Measurements from ENCODE around the gene AOPEP.
"Not testable (repeated sequence)": the region's sequence is repeated elsewhere in the genome, so short reads cannot be mapped to it uniquely, and the experiment has no call there.

The AOPEP gene

DNA sequence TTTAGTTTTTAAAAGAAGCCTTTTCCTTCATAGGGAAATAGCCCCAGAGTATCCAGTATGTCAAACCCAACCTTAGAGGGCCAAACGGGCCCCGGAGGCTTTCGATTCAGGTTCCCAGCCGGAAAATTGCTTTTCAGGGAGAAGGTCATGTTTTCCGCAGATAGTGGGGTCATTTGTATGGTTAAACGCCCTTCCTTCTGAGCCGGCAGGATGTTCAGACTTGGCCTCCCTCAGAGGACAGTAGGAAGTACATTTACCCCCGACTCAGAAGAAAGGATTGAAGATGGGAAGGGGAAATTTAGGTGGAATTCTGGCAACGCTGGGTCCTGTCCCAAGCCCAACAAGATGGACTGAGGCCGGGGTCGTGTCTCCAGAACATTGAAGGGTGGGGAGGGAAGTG lies 195.2 kb downstream of the AOPEP start:
- DNase-seq, result no peak

DNA sequence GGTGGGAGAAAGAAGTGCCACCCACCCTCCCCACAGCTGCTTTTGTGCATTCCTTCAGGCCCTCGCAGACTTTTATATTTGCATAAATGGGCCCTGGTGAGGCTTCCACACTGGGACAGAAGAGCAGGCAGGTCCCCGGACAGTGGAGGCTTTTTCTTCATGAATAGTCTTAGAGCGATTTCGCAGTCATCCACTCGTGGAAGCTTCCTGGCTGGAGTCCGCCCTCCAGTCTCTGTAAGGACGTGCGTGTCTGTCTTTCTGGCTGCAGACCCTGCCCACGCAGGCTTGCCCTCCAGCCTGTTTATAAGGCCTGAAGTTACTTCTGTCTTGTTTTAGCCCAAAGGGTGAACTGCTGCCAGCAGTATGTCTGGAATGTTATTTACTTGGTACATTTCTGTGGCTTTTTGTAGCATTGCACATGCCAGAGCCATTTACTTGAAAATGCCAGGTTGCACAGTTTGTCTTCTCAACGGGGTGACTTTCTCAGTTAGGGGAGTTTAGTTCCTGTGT lies 195.7 kb downstream of the AOPEP start:
- peak; percentile 79 for DNase-seq

- no peak for DNase-seq
Measured at GRCh38 chr9:94922691-94923107, 196.2 kb downstream of the AOPEP start.

DNA sequence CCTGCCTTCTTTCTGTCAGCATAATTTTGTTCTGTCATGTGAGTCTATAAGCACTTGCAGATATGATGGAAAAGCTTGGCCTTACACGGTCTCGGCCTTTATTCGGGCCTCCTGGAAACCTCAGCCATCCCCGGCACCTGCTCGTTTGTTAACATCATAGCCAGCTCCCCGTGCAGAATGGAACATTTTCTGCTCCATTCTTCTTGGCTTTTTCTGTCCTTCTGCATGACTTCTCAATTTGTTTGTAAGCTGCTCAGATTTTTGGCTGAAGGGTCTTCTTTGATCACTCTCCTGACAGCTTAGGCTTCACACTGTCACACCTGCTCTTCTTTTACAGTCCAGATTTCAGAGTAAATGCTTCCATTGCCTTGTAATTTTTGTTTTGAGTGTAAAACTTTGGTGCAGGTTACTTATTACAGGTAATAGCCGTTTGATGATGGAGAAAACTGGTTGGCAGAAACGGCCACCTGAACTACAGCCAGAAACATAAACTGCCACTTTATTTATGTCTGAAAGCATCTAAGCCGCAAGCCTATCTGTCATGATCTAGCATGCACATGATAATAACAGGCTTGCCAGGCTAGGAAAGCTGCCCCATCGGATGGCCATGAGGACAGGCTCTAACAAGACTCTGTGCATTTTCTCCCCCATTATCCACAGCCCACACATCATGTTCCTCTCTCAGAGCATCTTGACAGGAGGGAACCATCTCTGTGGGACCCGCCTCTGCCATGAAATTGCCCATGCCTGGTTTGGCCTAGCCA lies 197.0 kb downstream of the AOPEP start:
- DNase-seq, result no peak

DNA sequence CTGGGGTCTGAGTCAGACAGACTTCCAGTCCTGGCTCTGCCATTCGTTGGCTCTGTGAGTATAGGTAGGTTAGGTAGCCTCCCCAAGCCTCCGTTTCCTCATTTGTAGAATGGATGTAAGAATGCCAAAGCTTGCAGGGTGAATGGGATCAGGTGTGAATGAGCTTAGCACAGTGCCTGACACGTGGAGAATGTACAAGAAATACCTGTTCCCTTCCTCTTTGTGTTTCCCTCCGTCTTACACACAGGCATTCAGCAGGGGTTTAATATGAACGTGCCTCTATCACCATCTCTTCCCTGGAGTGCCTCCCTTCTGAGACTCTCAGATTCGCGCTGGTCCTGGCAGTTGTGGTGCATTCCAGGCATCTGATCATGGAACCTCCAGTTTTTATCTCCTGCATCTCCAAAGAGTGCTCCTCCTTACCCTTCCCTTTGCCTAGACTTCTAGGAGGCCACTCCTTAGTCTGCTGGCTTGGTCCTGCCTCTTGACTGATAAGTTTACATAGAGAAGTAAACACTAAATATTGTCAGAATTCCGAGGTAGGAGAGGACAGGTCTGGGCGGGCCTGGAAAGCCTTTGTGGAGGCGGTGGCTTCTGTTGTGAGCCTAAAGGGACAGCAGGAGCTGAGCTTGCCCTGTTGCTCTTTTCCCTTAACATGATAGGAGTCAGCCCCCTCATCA lies 199.4 kb downstream of the AOPEP start:
- DNase-seq, result no peak

GRCh38 chr9:94926431-94926800 lies 199.9 kb downstream of the AOPEP start:
- DNase-seq, result no peak

GRCh38 chr9:94927048-94927761 lies 200.7 kb downstream of the AOPEP start:
- no peak for DNase-seq

DNA sequence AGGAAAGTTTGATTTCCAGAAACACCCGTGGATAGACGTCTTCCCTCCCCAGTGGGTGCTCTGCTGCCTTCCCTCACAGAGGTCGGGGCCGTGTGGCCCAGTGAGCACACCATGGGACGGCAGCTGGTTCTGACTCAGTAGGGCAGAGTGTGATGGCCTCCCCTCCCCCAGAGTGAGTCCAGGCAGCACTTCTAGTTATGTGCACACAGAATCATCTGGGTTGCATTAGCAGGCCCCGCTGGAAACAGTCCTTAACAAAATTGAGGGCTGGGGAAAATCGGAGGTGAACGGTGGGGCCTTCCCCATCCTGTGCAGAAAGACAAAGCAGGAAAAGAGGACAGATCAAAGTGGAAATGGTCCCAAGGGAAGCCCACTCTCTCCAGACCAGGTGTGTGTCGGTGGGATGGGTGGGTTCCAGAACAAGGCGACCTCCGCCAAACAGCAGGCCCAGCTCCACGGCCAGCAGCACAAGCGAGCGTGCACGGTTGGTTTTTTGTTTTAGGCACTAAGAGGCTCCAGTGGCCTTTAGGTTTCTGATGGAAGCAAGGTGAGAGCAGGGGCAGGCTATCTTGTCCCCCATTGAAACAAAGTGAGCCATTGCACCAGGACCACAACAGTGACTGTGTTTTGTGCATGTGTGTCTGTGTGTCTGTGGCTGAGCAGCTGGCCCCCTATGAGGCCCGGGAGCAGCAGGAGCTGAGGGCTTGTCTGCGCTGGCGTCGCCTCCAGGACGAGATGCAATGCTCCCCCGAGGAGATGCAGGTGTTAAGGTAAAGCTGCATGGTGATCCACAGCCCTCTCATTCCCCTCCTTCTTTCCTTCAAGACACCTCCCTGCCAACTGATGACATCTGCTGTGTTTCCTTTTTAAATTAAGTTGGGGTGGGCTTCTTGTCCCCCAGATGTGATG lies 201.5 kb downstream of the AOPEP start:
- DNase-seq, result no peak

DNA sequence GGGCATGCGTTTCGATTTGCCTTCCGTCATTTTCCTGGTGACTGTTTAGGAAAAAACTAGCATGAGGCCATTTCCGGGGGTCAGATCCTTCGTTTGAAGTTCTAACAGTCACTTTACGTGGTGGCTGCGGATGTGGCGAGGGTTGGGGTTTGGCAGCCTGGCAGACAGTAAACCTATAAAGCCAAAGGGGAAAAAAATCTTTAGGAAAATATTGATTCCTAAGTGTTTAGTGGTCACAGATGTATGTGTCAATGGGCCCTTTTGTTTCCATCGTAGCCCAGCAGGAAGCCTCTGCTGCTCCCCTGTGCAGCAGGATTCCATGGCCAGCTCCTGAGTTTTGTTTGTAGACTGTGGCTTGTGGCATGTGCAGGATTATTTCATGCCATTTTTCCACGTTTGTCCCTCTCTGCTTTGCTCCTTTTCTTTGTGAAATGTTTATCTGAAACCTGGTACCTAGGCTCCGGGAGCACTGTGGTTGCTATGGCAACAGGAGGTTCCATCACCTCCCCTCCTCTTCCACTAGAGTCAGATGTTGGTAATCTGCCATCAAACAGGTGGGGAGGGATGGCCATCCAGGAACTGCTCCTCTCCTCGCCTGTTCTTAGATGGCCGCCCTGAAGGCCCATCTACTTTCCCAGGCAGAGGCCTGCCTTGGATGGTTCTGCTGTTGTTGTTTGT lies 202.3 kb downstream of the AOPEP start:
- DNase-seq, result peak; percentile 69

- DNase-seq, result no peak
Measured at GRCh38 chr9:94929369-94929756, 202.9 kb downstream of the AOPEP start.

DNA sequence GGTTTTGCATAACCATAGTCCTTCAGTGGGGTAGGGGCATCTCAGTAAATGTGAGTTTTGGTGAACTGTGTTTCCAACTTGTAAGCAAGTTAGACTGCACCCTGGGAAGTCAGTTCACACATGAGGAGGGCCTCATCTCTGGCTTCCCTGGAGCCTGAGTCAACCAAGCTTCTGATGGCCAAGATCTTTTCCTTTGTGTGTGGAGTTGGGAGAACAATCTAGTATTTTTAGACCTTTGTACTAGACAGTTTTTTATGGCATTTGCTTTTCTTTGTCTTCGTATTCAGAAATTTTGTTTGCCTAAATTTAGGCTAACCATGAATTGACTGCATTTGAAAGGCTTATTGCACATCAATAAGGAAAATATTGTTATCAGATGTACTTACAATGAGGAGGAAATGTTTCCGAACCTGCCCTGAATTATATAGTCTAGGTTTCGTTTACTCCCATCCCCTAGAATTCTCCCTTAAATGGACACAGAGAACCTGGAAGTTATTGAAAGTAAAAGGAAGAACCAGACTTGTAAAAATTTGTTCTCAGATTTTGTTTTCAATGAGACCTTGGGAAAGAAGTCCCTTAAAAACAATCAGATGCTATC lies 204.6 kb downstream of the AOPEP start:
- no peak for DNase-seq

- no peak for DNase-seq
Measured at GRCh38 chr9:94931740-94932139, 205.2 kb downstream of the AOPEP start.

DNA sequence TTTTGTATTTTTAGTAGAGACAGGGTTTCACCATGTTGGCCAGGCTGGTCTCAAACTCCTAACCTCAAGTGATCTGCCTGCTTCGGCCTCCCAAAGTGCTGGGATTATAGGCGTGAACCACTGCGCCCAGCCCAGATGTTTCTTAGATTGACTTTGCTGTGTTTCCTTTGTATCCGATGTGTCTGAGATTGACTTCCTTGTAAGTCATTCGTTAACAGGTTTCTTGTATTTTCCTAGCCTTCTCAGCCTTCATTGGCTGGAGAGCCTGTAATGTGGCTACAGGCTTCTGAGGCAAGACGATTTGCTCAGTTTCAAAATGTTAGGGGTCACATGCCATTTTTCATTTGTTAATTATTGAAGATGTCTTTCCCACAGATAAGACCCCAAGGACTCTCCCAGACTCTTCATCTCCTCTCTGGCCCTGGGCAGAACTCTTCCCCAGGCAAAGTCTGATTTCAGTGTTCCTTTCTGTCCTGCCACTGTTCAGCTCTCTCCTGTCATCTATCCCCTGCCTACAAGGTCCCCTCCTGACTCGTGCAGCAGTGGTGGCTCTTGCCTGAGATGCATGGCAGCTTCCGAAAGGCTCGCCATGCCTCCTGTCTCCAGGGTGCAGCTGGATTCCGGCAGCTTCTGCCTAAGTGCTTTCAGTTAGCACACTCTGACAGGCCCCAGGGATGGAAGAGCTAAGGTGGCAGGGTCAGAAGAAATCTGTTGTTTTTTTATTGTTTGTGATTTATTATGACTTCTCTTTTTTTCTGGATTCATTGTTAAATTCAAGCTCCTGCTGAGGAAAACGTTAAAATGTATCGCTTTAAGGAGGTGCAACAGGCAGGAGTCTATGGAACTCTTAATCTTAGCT lies 206.4 kb downstream of the AOPEP start:
- DNase-seq, result no peak

DNA sequence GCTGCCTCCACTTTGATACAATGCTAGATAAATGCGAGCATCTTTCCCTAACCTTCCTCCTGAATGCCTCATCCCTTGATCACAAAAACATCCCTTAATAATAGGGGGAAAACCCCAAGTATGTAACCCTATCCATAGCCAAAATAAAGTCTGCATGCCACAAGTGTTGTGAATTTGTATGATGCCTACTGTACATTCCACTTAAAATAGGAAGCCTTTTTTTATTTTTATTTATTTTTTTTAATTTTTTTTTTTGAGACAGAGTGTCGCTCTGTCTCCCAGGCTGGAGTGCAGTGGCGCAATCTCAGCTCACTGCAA lies 207.0 kb downstream of the AOPEP start:
- DNase-seq, result no peak

GRCh38 chr9:94934816-94935328 lies 208.4 kb downstream of the AOPEP start:
- no peak for DNase-seq

- no peak for DNase-seq
Measured at GRCh38 chr9:94935396-94935795, 208.9 kb downstream of the AOPEP start.

GRCh38 chr9:94936419-94936818 lies 209.9 kb downstream of the AOPEP start:
- DNase-seq, result no peak

- no peak for DNase-seq
Measured at GRCh38 chr9:94937214-94937903, 210.9 kb downstream of the AOPEP start.

DNA sequence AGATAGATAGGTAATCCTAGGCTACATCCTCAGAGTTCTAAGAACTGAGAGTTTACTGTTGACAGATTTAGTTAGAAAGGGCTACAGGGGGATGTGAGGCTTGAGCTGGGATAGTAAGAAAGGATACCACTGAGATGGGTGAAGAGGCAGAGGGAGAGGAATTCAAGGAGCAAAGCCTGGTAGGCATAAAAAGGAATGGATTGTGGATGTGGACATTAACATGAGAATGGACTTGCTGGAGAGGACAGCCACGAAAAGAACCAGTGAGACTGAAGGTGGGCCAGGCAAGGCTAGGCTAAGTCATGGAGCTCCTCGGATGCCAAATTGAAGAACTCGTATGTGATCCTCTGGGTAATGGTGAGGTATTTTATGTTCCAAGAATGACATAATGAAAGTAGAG lies 211.9 kb downstream of the AOPEP start:
- no peak for DNase-seq

GRCh38 chr9:94940296-94940695 lies 213.8 kb downstream of the AOPEP start:
- not testable (repeated sequence) for DNase-seq

All from femur (tissue), 1 donor.